Immature natural killer cell (primary cell): ENCODE results near the gene RIT1. TPM values are rescaled to one million over a fixed set of nuclear protein-coding genes. Genes with fewer than 3 reads are reported as not detected.
A peak's percentile ranks its signal among the peaks of the same experiment; 100 is the strongest.

Experiments used
- DNase-seq, 3 donors: peaks; one replicate each; pipeline ENCODE4 v3.0.0; 2022; ENCODE audit warnings: mixed read lengths in 1 of 3
- H3K27ac Mint-ChIP-seq, 6 donors: one replicate each; pipeline ENCODE4 v1.8.0; 2020; ENCODE audit warnings: mixed read lengths in 6 of 6, mild to moderate bottlenecking in 5 of 6, inconsistent platforms in 4 of 6, moderate library complexity in 3 of 6
- H3K27me3 Mint-ChIP-seq, 3 donors: one replicate each; pipeline ENCODE4 v1.8.0; 2020 to 2021; ENCODE audit warnings: low read depth in 3 of 3, mild to moderate bottlenecking in 3 of 3, mixed read lengths in 3 of 3, moderate library complexity in 3 of 3, inconsistent platforms in 1 of 3
- H3K36me3 Mint-ChIP-seq, 3 donors: one replicate each; pipeline ENCODE4 v1.8.0; 2020; ENCODE audit warnings: mixed read lengths in 3 of 3, inconsistent platforms in 2 of 3, mild to moderate bottlenecking in 2 of 3
- H3K4me1 Mint-ChIP-seq, 2 donors: one replicate each; pipeline ENCODE4 v1.8.0; 2020; ENCODE audit warnings: inconsistent platforms in 2 of 2, mild to moderate bottlenecking in 2 of 2, mixed read lengths in 2 of 2, moderate library complexity in 1 of 2
- H3K4me3 Mint-ChIP-seq, 5 donors: one replicate each; pipeline ENCODE4 v1.8.0; 2020; ENCODE audit warnings: mild to moderate bottlenecking in 5 of 5, mixed read lengths in 5 of 5, inconsistent platforms in 3 of 5, moderate library complexity in 3 of 5
- H3K9me3 Mint-ChIP-seq, 6 donors: one replicate each; pipeline ENCODE4 v1.8.0; 2020; ENCODE audit warnings: mild to moderate bottlenecking in 6 of 6, mixed read lengths in 6 of 6, inconsistent platforms in 4 of 6, moderate library complexity in 3 of 6
- polyA plus RNA-seq, 3 donors: library from polyadenylated mRNA; unstranded; fragments of 300-500 nt; fragmentation: Illumina TruSeq; gene quantifications; one replicate each; pipeline ENCODE4 v1.2.3, GENCODE V29; 2021

Gene RIT1
- polyA plus RNA-seq, 3 donors from 2014 or later: 27.1 to 33.5 (median 29.0) TPM

DNA sequence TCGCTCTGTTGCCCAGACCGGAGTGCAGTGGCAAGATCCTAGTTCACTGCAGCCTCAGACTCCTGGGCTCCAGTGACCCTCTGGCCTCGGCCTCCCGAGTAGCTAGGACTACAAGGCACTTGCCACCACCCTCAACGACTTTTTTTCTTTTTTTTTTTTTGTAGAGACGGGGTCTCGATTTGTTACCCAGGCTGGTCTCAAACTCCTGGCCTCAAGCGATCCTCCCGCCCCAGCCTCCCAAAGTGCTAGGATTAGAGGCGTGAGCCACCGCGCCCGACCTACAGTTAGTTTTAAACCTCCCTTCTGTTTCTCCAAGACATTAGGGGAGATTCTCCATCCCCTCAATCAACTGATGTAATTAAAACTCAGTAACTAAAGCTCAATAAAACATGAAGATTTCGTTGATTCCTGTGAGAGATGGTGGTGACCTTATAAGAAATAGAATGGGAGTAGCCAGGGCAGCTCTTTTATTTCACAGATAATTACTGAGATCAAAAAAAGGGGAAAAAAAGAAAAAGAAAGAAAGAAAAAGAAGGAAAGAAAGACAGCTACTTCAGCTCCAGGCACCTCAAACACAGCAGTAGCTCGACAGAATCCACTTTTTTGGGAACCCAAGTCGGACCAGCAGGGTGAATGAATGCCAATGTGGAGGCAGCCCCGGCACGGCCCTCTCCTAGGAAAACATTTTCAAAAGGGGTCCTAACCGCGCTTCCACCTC, 54.7 kb downstream of the RIT1 start:
- peak overlapping the region; percentile 90 to 100 (median 98) for H3K27ac Mint-ChIP-seq
- H3K4me3 Mint-ChIP-seq: peak overlapping the region; percentile 95 to 100 (median 99)
- peaks cover 71 to 83% of the 10 kb centered on the region in 2 donors for H3K4me1 Mint-ChIP-seq
- H3K27me3 Mint-ChIP-seq: peaks cover 4 to 15% (median 10%) of the 10 kb centered on the region in 3 donors
- DNase-seq: no peak
- H3K9me3 Mint-ChIP-seq: no peaks in the 10 kb centered on the region
- peaks cover 4 to 12% (median 11%) of the 10 kb centered on the region in 3 donors for H3K36me3 Mint-ChIP-seq

DNA sequence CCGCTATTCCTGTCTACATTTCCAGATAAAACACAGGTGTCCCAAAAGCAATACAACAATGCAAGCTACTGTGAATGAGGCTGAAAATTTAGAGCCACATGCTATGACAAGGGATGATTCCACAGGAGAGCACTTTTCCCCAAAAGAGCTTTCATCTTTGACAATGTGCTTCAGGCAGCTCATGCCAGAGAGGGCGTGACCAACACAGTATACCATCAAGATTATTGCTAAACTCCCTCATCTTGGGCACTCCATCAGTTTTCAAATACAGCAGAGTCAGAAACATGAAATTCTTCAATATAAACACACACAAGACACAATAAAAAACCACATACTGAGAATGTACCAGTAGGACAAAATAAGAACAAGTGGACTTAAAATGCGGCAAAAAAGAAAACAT, 60.8 kb downstream of the RIT1 start:
- Mint-ChIP-seq H3K27me3 (no peaks in the 10 kb centered on the region), H3K27ac (peak overlapping the region in 3 of 6 donors; percentile 5 to 80 (median 8)), H3K4me3 (peak overlapping the region in 3 of 5 donors; percentile 5 to 27 (median 9)), H3K36me3 (peaks cover 7 to 33% (median 20%) of the 10 kb centered on the region in 3 donors), H3K4me1 (peaks cover 43 to 58% of the 10 kb centered on the region in 2 donors), H3K9me3 (no peaks in the 10 kb centered on the region)
- no peak for DNase-seq

DNA sequence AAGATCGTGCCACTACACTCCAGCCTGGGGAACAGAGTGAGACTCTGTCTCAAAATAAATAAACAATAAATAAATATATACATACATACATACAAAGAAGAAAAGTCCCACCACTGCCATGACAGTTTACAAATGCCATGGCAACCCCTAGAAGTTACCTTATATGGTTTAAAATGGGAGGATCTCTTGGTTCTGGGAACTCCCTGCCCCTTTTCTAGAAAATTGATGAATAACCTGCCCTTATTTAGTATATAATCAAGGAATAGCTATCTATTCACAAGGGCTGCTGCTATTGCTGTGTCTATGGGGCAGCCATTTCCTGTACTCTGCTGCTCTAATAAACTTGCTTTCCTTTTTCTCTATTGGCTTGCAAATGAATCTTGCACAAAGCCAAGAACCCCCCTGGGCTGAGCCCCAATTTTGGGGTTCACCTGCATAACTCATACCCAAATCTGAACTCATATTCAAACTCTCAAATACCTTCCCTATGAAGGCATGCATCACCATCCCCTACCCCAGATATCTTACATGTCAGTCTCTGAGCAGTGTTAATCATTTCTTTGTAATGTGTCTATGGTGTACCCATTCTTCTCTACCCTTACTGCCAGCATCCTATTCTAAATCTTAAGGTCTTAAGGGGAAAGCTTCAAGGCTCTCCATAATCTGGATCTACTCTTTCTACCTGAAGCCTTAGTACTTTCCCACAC, 63.2 kb downstream of the RIT1 start:
- Mint-ChIP-seq H3K9me3 (no peaks in the 10 kb centered on the region), H3K4me3 (peak overlapping the region in 1 of 5 donors; percentile 4), H3K27ac (peak overlapping the region; percentile 17 to 80 (median 52)), H3K27me3 (no peaks in the 10 kb centered on the region), H3K4me1 (peaks cover 58 to 68% of the 10 kb centered on the region in 2 donors), H3K36me3 (peaks cover 4 to 31% (median 9%) of the 10 kb centered on the region in 3 donors)
- no peak for DNase-seq

Other genes starting within 250 kb of the RIT1 start
- 10 to 100 TPM; 21.3 to 59.2 (median 23.1) TPM for gene YY1AP1, start 222.6 kb downstream of the RIT1 start, polyA plus RNA-seq
- gene DAP3, start 222.3 kb downstream of the RIT1 start, polyA plus RNA-seq: 10 to 100 TPM; 75.5 to 88.1 (median 85.1) TPM
- gene GON4L, start 54.1 kb downstream of the RIT1 start, polyA plus RNA-seq: 10 to 100 TPM in 2 of 3 donors, 1 to 10 TPM in 1; 9.7 to 41.3 (median 18.6) TPM
- 10 to 100 TPM; 28.7 to 40.4 (median 29.8) TPM for gene SYT11, start 51.8 kb downstream of the RIT1 start, polyA plus RNA-seq
- gene KHDC4, start 23.1 kb upstream of the RIT1 start, polyA plus RNA-seq: 1 to 10 TPM; 1.0 to 7.0 (median 4.1) TPM
- gene RXFP4, start 30.3 kb upstream of the RIT1 start, polyA plus RNA-seq: under 1 TPM in 1 of 3 donors, not detected in 2; 0.78 TPM
- gene ARHGEF2, start 67.2 kb upstream of the RIT1 start, polyA plus RNA-seq: 10 to 100 TPM in 2 of 3 donors, 1 to 10 TPM in 1; 7.2 to 33.5 (median 11.7) TPM
- gene SSR2, start 109.6 kb upstream of the RIT1 start, polyA plus RNA-seq: 100 to 1,000 TPM; 469 to 608 (median 563) TPM
- gene UBQLN4, start 142.4 kb upstream of the RIT1 start, polyA plus RNA-seq: 10 to 100 TPM in 1 of 3 donors, 1 to 10 TPM in 2; 5.0 to 10.8 (median 7.6) TPM
- gene LAMTOR2, start 143.4 kb upstream of the RIT1 start, polyA plus RNA-seq: 100 to 1,000 TPM; 144 to 204 (median 160) TPM
- not detected for gene RAB25, start 149.8 kb upstream of the RIT1 start, polyA plus RNA-seq
- gene MEX3A, start 171.1 kb upstream of the RIT1 start, polyA plus RNA-seq: not detected
- gene LMNA, start 203.4 kb upstream of the RIT1 start, polyA plus RNA-seq: 10 to 100 TPM in 2 of 3 donors, 1 to 10 TPM in 1; 4.4 to 14.0 (median 10.3) TPM
- gene SEMA4A, start 242.2 kb upstream of the RIT1 start, polyA plus RNA-seq: 10 to 100 TPM in 1 of 3 donors, 1 to 10 TPM in 2; 2.5 to 12.4 (median 3.2) TPM